Measurements from ENCODE around the gene THSD7B.
A peak's percentile ranks its signal among the peaks of the same experiment; 100 is the strongest.

- peak; percentile 78 for TF ChIP-seq CTCF (IDR thresholded peaks at IDR 0.05)
- TF ChIP-seq EZH2 (IDR thresholded peaks at IDR 0.05): no peak
Measured at GRCh38 chr2:136932700-136933099, 167.4 kb downstream of the THSD7B start.

All from neural progenitor cell (in vitro differentiated cells).